ENCODE measurements around the gene CPNE6. TPM values are rescaled to one million over a fixed set of nuclear protein-coding genes. Genes with fewer than 3 reads are reported as not detected.
A peak's percentile ranks its signal among the peaks of the same experiment; 100 is the strongest.

Gene CPNE6
- total and polyA plus RNA-seq, 2 of the 13 experiments (the other 11 are each of a cell fraction or from before 2014, with no cell fraction given), result not detected

DNA sequence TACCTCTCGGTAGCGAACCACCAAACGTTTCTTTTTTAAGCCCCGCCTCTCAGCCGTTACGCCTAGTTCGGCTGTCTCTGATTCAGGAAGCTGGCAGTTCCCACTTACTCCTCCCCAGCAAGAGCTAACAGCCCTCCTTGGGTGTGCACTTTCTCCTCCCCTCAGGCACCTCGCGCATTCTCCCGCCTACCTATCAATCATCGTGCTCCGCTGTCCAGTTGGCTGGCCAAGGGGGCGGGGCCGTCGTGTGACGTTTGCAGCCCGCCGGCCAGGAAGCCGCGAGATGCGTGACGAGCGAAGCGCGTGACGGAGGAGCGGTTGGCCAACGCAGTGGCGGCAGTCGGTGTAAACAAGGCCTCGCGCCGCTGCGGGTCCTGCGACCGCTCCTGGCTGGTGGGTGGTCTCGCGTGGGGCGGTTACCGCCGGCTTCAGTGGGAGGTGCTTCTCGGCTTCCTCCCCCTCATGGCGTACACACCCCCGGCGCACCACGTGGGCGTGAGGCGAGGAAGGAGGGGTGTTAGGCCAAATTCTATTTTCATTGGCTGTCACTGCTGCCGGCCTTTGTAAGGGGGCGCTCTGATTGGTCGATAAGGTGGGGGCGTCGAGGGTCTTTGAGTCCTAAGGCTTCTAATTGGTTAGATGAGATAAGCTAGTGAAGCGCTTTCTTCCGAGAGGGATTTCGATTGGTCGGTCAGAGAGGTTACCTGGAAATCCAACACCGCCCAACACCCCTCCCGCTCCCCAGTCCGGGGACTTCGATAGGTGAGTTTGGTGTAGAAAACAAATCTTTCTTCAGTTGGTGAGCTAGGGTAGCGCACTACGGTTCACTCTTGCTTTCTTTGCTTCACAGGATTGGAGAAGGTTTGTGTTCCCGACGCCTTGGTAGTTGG, 43.4 kb downstream of the CPNE6 start, which contains the start of the genes DCAF11 and NRL (continued):
- TF ChIP-seq, protein P1, sequence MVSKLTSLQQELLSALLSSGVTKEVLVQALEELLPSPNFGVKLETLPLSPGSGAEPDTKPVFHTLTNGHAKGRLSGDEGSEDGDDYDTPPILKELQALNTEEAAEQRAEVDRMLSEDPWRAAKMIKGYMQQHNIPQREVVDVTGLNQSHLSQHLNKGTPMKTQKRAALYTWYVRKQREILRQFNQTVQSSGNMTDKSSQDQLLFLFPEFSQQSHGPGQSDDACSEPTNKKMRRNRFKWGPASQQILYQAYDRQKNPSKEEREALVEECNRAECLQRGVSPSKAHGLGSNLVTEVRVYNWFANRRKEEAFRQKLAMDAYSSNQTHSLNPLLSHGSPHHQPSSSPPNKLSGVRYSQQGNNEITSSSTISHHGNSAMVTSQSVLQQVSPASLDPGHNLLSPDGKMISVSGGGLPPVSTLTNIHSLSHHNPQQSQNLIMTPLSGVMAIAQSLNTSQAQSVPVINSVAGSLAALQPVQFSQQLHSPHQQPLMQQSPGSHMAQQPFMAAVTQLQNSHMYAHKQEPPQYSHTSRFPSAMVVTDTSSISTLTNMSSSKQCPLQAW (CRISPR knock-in tag; IDR thresholded peaks at IDR 0.05), result no peak; the same call in 1 of the 2 replicates
- TF ChIP-seq ZNF337 (CRISPR knock-in tag; IDR thresholded peaks at IDR 0.05; ENCODE audit: borderline replicate concordance, low read depth) (peak; percentile 96; the same call in 1 of the 2 replicates), MEIS2 (CRISPR knock-in tag; IDR thresholded peaks at IDR 0.05) (peak; percentile 100), TEAD3 (CRISPR knock-in tag; optimal IDR thresholded peaks at IDR 0.05; ENCODE audit: borderline replicate concordance) (peak; percentile 94), THAP11 (CRISPR knock-in tag; IDR thresholded peaks at IDR 0.05) (peak; percentile 86), ETV5 (CRISPR knock-in tag; IDR thresholded peaks at IDR 0.05; ENCODE audit: borderline replicate concordance) (peak; percentile 88), PRPF4 (IDR thresholded peaks at IDR 0.05; ENCODE audit: low read depth, low read length, poor library complexity, severe bottlenecking) (no peak), ZNF3 (CRISPR knock-in tag; IDR thresholded peaks at IDR 0.05) (no peak; the same call in none of the 2 replicates), KDM6A (CRISPR knock-in tag; IDR thresholded peaks at IDR 0.05; ENCODE audit: low read depth) (no peak; the same call in 1 of the 2 replicates), GTF3A (CRISPR knock-in tag; conservative IDR thresholded peaks at IDR 0.05) (peak; percentile 57; the same call in 1 of the 2 replicates), ZNF720 (CRISPR knock-in tag; IDR thresholded peaks at IDR 0.05) (peak; percentile 93; the same call in 1 of the 2 replicates), EEA1 (CRISPR knock-in tag; IDR thresholded peaks at IDR 0.05; ENCODE audit: borderline replicate concordance) (peak; percentile 99), TCF7L2 (IDR thresholded peaks at IDR 0.05; ENCODE audit: low read depth, low read length) (no peak), SP140L (CRISPR knock-in tag; IDR thresholded peaks at IDR 0.05; ENCODE audit: borderline replicate concordance) (peak; percentile 24; the same call in 1 of the 2 replicates)
- TF ChIP-seq, protein P2, sequence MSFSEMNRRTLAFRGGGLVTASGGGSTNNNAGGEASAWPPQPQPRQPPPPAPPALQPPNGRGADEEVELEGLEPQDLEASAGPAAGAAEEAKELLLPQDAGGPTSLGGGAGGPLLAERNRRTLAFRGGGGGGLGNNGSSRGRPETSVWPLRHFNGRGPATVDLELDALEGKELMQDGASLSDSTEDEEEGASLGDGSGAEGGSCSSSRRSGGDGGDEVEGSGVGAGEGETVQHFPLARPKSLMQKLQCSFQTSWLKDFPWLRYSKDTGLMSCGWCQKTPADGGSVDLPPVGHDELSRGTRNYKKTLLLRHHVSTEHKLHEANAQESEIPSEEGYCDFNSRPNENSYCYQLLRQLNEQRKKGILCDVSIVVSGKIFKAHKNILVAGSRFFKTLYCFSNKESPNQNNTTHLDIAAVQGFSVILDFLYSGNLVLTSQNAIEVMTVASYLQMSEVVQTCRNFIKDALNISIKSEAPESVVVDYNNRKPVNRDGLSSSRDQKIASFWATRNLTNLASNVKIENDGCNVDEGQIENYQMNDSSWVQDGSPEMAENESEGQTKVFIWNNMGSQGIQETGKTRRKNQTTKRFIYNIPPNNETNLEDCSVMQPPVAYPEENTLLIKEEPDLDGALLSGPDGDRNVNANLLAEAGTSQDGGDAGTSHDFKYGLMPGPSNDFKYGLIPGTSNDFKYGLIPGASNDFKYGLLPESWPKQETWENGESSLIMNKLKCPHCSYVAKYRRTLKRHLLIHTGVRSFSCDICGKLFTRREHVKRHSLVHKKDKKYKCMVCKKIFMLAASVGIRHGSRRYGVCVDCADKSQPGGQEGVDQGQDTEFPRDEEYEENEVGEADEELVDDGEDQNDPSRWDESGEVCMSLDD (CRISPR knock-in tag; IDR thresholded peaks at IDR 0.05; ENCODE audit: borderline replicate concordance), result peak; percentile 35; the same call in 1 of the 2 replicates
- TF ChIP-seq, protein P3, sequence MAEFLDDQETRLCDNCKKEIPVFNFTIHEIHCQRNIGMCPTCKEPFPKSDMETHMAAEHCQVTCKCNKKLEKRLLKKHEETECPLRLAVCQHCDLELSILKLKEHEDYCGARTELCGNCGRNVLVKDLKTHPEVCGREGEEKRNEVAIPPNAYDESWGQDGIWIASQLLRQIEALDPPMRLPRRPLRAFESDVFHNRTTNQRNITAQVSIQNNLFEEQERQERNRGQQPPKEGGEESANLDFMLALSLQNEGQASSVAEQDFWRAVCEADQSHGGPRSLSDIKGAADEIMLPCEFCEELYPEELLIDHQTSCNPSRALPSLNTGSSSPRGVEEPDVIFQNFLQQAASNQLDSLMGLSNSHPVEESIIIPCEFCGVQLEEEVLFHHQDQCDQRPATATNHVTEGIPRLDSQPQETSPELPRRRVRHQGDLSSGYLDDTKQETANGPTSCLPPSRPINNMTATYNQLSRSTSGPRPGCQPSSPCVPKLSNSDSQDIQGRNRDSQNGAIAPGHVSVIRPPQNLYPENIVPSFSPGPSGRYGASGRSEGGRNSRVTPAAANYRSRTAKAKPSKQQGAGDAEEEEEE (CRISPR knock-in tag; IDR thresholded peaks at IDR 0.05; ENCODE audit: borderline replicate concordance), result peak; percentile 90; the same call in 1 of the 2 replicates
- TF ChIP-seq, protein P4, sequence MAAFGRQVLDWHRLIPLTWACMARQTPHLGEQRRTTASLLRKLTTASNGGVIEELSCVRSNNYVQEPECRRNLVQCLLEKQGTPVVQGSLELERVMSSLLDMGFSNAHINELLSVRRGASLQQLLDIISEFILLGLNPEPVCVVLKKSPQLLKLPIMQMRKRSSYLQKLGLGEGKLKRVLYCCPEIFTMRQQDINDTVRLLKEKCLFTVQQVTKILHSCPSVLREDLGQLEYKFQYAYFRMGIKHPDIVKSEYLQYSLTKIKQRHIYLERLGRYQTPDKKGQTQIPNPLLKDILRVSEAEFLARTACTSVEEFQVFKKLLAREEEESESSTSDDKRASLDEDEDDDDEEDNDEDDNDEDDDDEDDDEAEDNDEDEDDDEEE (CRISPR knock-in tag; IDR thresholded peaks at IDR 0.05), result peak; percentile 95
- TF ChIP-seq, protein P5, sequence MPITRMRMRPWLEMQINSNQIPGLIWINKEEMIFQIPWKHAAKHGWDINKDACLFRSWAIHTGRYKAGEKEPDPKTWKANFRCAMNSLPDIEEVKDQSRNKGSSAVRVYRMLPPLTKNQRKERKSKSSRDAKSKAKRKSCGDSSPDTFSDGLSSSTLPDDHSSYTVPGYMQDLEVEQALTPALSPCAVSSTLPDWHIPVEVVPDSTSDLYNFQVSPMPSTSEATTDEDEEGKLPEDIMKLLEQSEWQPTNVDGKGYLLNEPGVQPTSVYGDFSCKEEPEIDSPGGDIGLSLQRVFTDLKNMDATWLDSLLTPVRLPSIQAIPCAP (CRISPR knock-in tag; IDR thresholded peaks at IDR 0.05; ENCODE audit: low read depth), result peak; percentile 95; the same call in 1 of the 2 replicates

Measured in HepG2 (cell line).